ENCODE measurements around the gene SPPL2A.
"Not testable (repeated sequence)": the region's sequence is repeated elsewhere in the genome, so short reads cannot be mapped to it uniquely, and the experiment has no call there.

The SPPL2A gene

GRCh38 chr15:50694634-50695165 is 70.8 kb downstream of the SPPL2A start:
- in situ Hi-C loops (cut with MboI; ENCODE audit: low sequenced_read_pairs) = not testable (repeated sequence)

DNA sequence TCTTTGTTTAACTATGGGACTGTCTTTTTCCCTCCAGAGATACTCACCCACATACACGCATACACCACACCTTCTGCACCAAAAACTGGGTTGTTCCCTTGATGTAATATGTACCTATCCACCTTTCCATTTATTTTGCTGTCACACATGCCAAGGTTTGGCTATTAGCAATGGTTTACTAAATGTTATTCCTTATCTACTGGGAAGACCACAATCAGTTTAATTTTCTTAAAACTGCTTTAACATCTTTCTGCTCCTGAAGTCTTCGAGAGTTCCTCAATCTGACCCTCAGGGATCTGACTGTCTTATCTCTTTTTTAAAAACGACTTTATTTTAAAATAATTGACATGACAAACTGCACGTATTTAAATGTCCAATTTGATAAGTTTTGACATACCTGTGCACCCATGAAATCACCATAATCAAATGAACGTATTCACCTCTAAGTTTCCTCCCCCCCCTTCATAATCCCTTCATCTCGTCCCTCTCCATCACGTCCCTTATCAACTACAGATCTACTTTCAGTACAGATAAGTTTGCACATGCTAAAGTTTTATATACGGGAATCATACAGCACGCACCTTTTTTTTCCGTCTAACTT is 78.1 kb downstream of the SPPL2A start:
- in situ Hi-C loops (cut with MboI; ENCODE audit: low sequenced_read_pairs) = no loop called here

GRCh38 chr15:50686469-50687301 is 78.8 kb downstream of the SPPL2A start, which contains the start of gene TRPM7:
Gene TRPM7, minus strand, starts transcription at chr15:50686797. Its CDS starts 264 bp downstream, at chr15:50686533.
- in situ Hi-C loops (cut with MboI; ENCODE audit: low sequenced_read_pairs) = no loop called here

GRCh38 chr15:50685976-50686468 is 79.5 kb downstream of the SPPL2A start:
- in situ Hi-C loops (cut with MboI; ENCODE audit: low sequenced_read_pairs) = no loop called here

GRCh38 chr15:50685191-50685975 is 80.1 kb downstream of the SPPL2A start:
- in situ Hi-C loops (cut with MboI; ENCODE audit: low sequenced_read_pairs) = no loop called here

GRCh38 chr15:50681467-50681866 is 84.0 kb downstream of the SPPL2A start:
- in situ Hi-C loops (cut with MboI; ENCODE audit: low sequenced_read_pairs) = no loop called here

DNA sequence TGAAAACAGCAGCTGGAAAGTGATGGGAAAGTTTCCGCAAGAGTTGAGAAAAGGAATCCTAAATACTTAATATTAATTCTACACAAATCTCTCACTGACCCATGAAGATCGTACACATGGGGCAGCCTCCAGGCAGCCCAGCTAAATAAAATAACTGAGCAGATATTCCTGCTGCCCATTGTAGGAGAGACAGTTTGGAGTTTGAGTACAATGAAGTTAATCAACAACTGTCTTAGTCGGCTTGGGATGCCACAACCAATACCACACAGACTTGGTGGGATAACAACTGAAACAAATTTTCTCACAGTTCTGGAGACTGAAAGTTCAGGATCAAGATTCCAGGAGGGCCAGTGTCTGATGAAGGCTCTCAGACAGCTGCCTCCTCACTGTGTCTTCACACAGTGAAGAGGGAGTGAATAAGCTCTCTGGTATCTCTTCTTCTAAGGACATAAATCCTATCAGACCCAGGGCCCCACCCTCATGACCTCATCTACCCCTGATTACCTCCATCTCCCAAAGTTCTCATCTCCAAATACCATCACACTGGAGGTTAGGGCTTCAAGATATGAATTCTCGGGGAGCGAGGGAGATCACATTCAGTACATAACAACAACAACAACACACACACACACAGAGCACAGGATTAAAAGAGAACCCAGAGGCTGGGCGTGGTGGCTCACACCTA is 88.6 kb downstream of the SPPL2A start:
- in situ Hi-C loops (cut with MboI; ENCODE audit: low sequenced_read_pairs) = no loop called here

GRCh38 chr15:50675535-50676144 is 89.9 kb downstream of the SPPL2A start:
- in situ Hi-C loops (cut with MboI; ENCODE audit: low sequenced_read_pairs) = no loop called here

- in situ Hi-C loops (cut with MboI; ENCODE audit: low sequenced_read_pairs) = no loop called here
Measured at GRCh38 chr15:50670115-50670514, 95.4 kb downstream of the SPPL2A start.

- in situ Hi-C loops (cut with MboI; ENCODE audit: low sequenced_read_pairs) = no loop called here
Measured at GRCh38 chr15:50669611-50670010, 95.9 kb downstream of the SPPL2A start.

- in situ Hi-C loops (cut with MboI; ENCODE audit: low sequenced_read_pairs) = no loop called here
Measured at GRCh38 chr15:50665938-50666337, 99.6 kb downstream of the SPPL2A start.

DNA sequence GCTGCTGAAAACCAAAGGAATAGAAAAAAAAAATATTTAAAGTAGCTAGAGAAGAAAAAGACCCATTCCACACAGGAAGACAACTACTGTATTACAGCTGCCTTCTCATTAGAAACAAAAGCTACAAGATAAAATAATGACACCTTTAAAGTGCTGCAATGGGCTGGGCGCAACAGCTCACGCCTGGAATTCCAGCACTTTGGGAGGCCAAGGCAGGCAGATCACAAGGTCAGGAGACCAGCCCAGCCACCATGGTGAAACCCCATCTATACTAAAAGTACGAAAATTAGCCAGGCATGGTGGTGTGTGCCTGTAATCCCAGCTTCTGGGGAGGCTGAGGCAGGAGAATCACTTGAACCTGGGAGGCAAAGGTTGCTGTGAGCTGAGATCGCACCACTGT is 110.0 kb downstream of the SPPL2A start:
- in situ Hi-C loops (cut with MboI; ENCODE audit: low sequenced_read_pairs) = no loop called here

DNA sequence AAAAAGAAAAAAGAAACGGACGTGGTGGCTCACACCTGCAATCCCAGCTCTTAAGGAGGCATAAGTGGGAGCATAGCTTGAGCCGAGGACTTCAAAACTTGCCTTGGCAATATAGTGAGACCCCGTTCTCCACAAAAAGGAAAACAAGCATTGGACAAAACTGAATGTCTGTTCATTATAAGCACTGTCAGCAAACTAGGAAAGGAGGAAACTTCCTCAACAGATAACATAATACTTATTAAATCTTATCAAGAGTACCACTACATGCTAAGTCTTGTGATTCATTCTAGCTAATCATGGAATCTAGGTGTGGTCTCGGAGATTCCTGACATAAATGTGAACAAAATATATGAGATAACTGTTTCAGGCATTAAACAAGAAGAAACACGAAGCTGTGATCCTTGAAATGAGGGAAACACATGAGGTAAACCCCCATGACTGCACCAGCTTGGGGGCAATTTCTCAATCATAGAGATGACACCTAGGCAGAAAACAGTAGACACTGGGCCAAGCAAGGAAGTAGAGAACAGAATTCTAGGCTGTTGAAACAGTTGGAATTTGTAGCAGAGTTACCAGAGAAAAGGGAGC is 112.3 kb downstream of the SPPL2A start:
- in situ Hi-C loops (cut with MboI; ENCODE audit: low sequenced_read_pairs) = no loop called here

DNA sequence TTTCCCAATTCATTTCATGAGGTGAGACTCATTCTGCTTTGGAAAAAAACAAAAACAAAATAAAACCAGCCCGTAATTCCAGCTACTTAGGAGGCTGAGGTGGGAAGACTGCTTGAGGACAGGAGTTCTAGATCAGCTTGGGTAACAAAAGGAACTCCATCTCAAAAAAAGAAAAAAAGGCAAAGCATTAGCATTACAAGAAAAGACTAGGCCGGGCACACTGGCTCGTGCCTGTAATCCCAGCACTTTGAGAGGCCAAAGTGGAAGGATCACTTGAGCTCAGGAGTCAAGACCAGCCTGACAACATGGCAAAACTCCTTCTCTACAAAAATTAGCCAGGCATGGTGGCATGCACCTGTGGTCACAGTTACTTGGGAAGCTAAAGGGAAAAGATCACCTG is 112.8 kb downstream of the SPPL2A start:
- in situ Hi-C loops (cut with MboI; ENCODE audit: low sequenced_read_pairs) = no loop called here

All from hTERT RPE-1 (cell line).